Parathyroid adenoma (tissue), 2 donors: ENCODE data around the gene FAM83C.

Experiments
- H2AFZ ChIP-seq: fragments of 300-600 bp; sonication (generic); one replicate; pipeline ENCODE4 v1.7.0; 2017; ENCODE audit warnings: antibody characterized with exemption, mild to moderate bottlenecking
- H3K27ac ChIP-seq: fragments of 300-600 bp; sonication (generic); one replicate; pipeline ENCODE4 v1.7.0; 2017
- H3K27me3 ChIP-seq: fragments of 300-600 bp; sonication (generic); one replicate; pipeline ENCODE4 v1.7.0; 2017; ENCODE audit warnings: low read length; ENCODE audit not compliant: control insufficient read depth, insufficient read depth
- H3K36me3 ChIP-seq: fragments of 300-600 bp; sonication (generic); one replicate; pipeline ENCODE4 v1.7.0; 2017; ENCODE audit warnings: low read length; ENCODE audit not compliant: control insufficient read depth, insufficient read depth
- H3K4me1 ChIP-seq: fragments of 300-600 bp; sonication (generic); one replicate; pipeline ENCODE4 v1.7.0; 2017; ENCODE audit warnings: control low read depth
- H3K4me2 ChIP-seq: fragments of 300-600 bp; sonication (generic); one replicate; pipeline ENCODE4 v1.7.0; 2017; ENCODE audit warnings: low read length
- H3K4me3 ChIP-seq: fragments of 300-600 bp; sonication (generic); one replicate; pipeline ENCODE4 v1.7.0; 2017; ENCODE audit warnings: low read depth, low read length
- H3K79me2 ChIP-seq: fragments of 300-600 bp; sonication (generic); one replicate; pipeline ENCODE4 v1.7.0; 2017; ENCODE audit warnings: control low read depth
- H3K9ac ChIP-seq: fragments of 300-600 bp; sonication (generic); one replicate; pipeline ENCODE4 v1.7.0; 2017; ENCODE audit warnings: mild to moderate bottlenecking
- H3K9me3 ChIP-seq: fragments of 300-600 bp; sonication (generic); one replicate; pipeline ENCODE4 v1.7.0; 2017; ENCODE audit warnings: low read length; ENCODE audit not compliant: control insufficient read depth
- CTCF ChIP-seq: fragments of 300-600 bp; sonication (generic); IDR thresholded peaks from one replicate; pipeline ENCODE4 v1.7.0; 2017; ENCODE audit warnings: antibody characterized with exemption, mild to moderate bottlenecking
- donor health status: primary hyperparathyroidism.

FAM83C gene

GRCh38 chr20:35274172-35275092 lies 17.8 kb downstream of the FAM83C start:
- peaks cover 6% of the 10 kb centered on the region for H3K79me2 ChIP-seq
- no peak overlapping the region for H3K4me3 ChIP-seq
- no peak for TF ChIP-seq CTCF
- H2AFZ ChIP-seq: no peak overlapping the region
- no peaks in the 10 kb centered on the region for H3K9me3 ChIP-seq
- no peak overlapping the region for H3K4me2 ChIP-seq
- no peaks in the 10 kb centered on the region for H3K27me3 ChIP-seq
- no peak overlapping the region for H3K9ac ChIP-seq
- H3K36me3 ChIP-seq: no peaks in the 10 kb centered on the region
- H3K27ac ChIP-seq: no peak overlapping the region
- H3K4me1 ChIP-seq: peaks cover 14% of the 10 kb centered on the region

- no peak for TF ChIP-seq CTCF
- Histone ChIP-seq H3K27ac (no peak overlapping the region), H3K4me2 (no peak overlapping the region), H3K4me3 (no peak overlapping the region), H3K9ac (no peak overlapping the region), H2AFZ (no peak overlapping the region), H3K9me3 (no peaks in the 10 kb centered on the region), H3K79me2 (peaks cover 6% of the 10 kb centered on the region), H3K27me3 (no peaks in the 10 kb centered on the region), H3K36me3 (no peaks in the 10 kb centered on the region), H3K4me1 (peaks cover 14% of the 10 kb centered on the region)
These were observed 18.6 kb downstream of the FAM83C start for GRCh38 chr20:35273449-35274171.

DNA sequence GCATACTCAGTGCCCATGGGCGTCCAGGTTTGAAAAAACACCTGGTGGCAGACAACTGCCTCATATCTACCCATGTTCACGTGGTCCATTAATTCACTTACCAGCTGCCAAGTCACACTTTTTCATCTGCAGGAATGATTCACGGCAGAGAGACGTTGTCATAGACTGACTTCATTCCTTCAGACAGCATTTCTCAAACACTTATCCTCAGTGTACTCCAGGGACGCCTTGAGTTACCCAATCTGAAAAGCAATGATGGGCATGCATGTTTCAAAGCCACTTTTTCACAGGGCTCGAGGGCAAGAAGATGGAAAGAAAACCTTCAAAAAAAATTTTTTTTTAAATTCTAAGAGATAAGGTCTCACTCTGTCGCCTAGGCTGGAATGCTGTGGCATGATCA lies 20.3 kb downstream of the FAM83C start:
- Histone ChIP-seq H3K4me2 (no peak overlapping the region), H3K9ac (no peak overlapping the region), H2AFZ (no peak overlapping the region), H3K9me3 (no peaks in the 10 kb centered on the region), H3K36me3 (no peaks in the 10 kb centered on the region), H3K79me2 (peaks cover 6% of the 10 kb centered on the region), H3K4me1 (peaks cover 6% of the 10 kb centered on the region), H3K27me3 (no peaks in the 10 kb centered on the region), H3K4me3 (no peak overlapping the region), H3K27ac (no peak overlapping the region)
- TF ChIP-seq CTCF: no peak

- Histone ChIP-seq H3K9me3 (no peaks in the 10 kb centered on the region), H3K4me3 (no peak overlapping the region), H3K27ac (no peak overlapping the region), H3K4me1 (peaks cover 3% of the 10 kb centered on the region), H3K27me3 (no peaks in the 10 kb centered on the region), H3K36me3 (no peaks in the 10 kb centered on the region), H3K9ac (no peak overlapping the region), H3K79me2 (peaks cover 4% of the 10 kb centered on the region), H2AFZ (no peak overlapping the region), H3K4me2 (no peak overlapping the region)
- TF ChIP-seq CTCF: no peak
These were observed 20.9 kb downstream of the FAM83C start for GRCh38 chr20:35271073-35271882.
